ENCODE results near the gene DCLRE1A.
A peak's percentile ranks its signal among the peaks of the same experiment; 100 is the strongest.
"Not testable (repeated sequence)": the region's sequence is repeated elsewhere in the genome, so short reads cannot be mapped to it uniquely, and the experiment has no call there.

The DCLRE1A gene

GRCh38 chr10:113856563-113856962 is 2.7 kb upstream of the DCLRE1A start:
- DNase-seq: no peak

GRCh38 chr10:113854761-113855588 is 1.1 kb upstream of the DCLRE1A start:
- no peak for DNase-seq

- DNase-seq: no peak
Observed at GRCh38 chr10:113853578-113854012, 287 bp downstream of the DCLRE1A start.

GRCh38 chr10:113849946-113850345 is 3.9 kb downstream of the DCLRE1A start:
- DNase-seq: no peak

GRCh38 chr10:113849140-113849803 is 4.6 kb downstream of the DCLRE1A start:
- no peak for DNase-seq

GRCh38 chr10:113846036-113846435 is 7.8 kb downstream of the DCLRE1A start:
- DNase-seq: no peak

GRCh38 chr10:113843972-113844485 is 9.9 kb downstream of the DCLRE1A start:
- DNase-seq: no peak

- no peak for DNase-seq
Observed at GRCh38 chr10:113842171-113842570, 11.7 kb downstream of the DCLRE1A start.

- DNase-seq: not testable (repeated sequence)
Observed at GRCh38 chr10:113828567-113828966, 25.3 kb downstream of the DCLRE1A start.

GRCh38 chr10:113825791-113826190 is 28.1 kb downstream of the DCLRE1A start:
- no peak for DNase-seq

- DNase-seq: no peak
Observed at GRCh38 chr10:113823389-113823788, 30.5 kb downstream of the DCLRE1A start.

- no peak for DNase-seq
Observed at GRCh38 chr10:113822174-113822573, 31.7 kb downstream of the DCLRE1A start.

GRCh38 chr10:113821306-113821705 is 32.6 kb downstream of the DCLRE1A start:
- DNase-seq: not testable (repeated sequence)

- DNase-seq: no peak
Observed at GRCh38 chr10:113820507-113820906, 33.4 kb downstream of the DCLRE1A start.

- no peak for DNase-seq
Observed at GRCh38 chr10:113819989-113820388, 33.9 kb downstream of the DCLRE1A start.

- DNase-seq: not testable (repeated sequence)
Observed at GRCh38 chr10:113814700-113815099, 39.2 kb downstream of the DCLRE1A start.

GRCh38 chr10:113808168-113808567 is 45.7 kb downstream of the DCLRE1A start:
- no peak for DNase-seq

GRCh38 chr10:113806503-113806902 is 47.4 kb downstream of the DCLRE1A start:
- no peak for DNase-seq

- DNase-seq: no peak
Observed at GRCh38 chr10:113802997-113803396, 50.9 kb downstream of the DCLRE1A start.

- no peak for DNase-seq
Observed at GRCh38 chr10:113801569-113801968, 52.3 kb downstream of the DCLRE1A start.

GRCh38 chr10:113791691-113792090 is 62.2 kb downstream of the DCLRE1A start:
- DNase-seq: no peak

GRCh38 chr10:113788604-113789083 is 65.2 kb downstream of the DCLRE1A start:
- DNase-seq: peak; percentile 9
